NCI-H2029 treated with DMSO at 0.1 percent for 48 hours (cell line): ENCODE results near the gene SKIL.
A peak's percentile ranks its signal among the peaks of the same experiment; 100 is the strongest.

ENCODE experiments used
- DNase-seq: peaks from one replicate; lab custom pipeline; 2025; lab: John Stamatoyannopoulos, UW

Gene SKIL

GRCh38 chr3:170397685-170398084, 40.2 kb downstream of the SKIL start:
- DNase-seq, result no peak

DNA sequence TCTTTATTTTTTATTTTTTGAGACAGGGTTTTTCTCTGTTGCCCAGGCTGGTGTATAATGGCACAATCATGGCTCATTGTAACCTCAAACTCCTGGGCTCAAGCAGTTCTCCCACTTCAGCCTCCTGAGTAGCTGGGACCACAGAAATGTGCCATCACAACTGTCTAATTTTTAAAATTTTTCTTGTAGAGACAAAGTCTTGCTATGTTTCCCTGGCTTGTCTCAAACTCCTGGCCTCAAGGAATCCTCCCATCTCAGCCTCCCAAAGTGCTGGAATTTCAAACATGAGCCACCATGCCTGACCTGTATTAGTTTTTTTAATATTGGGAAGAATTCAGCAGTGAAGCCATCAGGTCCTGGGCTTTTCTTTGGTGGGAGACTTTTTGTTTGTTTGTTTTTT, 47.6 kb downstream of the SKIL start:
- DNase-seq, result no peak

DNA sequence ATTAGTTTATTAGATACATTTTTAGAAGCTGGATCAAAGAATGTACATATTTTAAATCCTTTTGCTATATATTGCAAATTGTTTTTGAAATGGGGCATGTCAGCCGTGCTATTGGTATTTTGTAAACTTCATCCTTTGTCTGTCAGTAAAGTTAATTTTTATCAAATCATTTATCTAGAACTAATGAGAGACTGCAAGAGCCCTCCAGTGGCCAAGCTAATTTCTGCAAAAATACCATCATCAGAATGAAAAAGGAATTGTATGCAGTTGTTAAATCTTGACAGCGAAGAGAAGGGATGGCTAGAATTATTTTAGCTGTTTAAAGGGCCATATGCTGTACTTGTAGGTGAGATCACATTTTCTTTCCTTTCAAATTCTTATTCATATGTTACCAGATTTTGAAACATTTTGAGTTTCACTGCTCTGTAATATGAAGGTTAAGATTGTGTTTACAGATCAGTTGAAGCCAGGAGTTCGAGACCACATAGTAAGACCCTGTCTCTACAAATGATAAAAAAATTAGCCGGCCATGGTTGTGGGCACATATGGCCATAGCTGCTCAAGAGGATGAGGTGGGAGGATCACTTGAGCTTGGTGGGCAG, 53.0 kb downstream of the SKIL start:
- DNase-seq, result no peak

- DNase-seq, result no peak
These were observed 55.8 kb downstream of the SKIL start for GRCh38 chr3:170413291-170413690.

DNA sequence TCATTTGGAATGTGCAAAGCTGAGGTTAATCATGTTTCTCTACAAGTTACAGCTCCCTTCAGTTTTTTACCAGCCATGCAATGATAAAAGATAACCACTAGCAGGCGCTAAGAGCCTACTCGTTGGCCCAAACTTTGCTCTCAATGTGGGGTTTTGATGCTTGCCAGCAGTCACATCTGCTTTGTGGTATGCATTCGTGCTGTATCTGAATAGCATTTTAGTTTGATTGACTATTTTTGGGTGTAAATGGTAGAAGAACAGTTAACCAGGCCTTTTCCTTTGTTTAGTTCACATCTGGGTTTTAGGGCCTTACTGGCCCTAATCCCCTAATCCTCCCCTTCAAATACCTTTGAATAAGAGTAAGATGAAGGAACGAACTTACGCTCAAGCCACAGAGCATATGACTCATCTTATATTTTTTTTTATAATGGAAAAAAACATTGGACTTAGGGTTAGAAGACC, 56.7 kb downstream of the SKIL start:
- peak; percentile 80 for DNase-seq

- no peak for DNase-seq
These were observed 59.6 kb downstream of the SKIL start for GRCh38 chr3:170417090-170417489.

DNA sequence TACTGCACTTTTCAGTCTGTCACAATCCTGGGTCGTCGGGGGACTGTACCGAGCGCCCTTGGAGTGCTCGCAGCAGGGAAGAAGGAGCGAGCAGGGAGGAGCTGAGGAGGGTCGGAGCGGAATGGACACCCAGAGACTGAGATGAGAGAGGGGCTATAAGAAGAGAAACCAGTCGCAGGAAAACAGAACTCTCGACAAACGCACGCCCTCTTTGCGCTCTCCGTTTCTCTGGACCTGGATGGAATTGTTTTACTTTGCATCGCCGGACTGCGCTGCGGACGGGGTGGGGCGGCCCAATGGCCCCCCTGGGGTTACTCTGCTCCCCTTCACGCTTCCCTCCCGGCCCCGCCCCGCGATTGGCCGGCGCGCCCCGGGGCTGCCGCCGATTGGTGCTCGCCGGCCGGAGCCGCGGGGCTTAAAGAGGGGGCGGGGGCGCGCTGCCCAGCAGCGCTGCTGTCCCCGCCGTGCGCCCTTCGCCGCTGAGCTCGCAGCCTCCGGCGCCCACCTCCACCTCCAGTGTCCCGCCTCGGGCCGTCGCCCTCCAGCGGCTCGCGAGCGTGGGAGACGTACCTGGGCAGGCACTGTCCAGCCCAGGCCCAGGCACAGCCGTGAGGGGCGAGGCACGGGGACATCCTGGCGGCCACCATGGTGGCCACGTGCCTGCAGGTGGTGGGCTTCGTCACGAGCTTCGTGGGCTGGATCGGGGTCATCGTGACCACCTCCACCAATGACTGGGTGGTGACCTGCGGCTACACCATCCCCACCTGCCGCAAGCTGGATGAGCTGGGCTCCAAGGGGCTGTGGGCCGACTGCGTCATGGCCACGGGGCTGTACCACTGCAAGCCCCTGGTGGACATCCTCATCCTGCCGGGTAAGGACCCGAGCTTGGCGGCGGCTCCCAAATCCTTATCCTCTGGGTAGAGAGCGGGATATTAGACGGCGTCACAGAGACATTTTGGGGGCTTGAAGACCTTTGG, 61.2 kb downstream of the SKIL start, which contains the start of gene CLDN11:
Gene CLDN11 (plus strand): TSS at position 447 of the 977 bp plus-strand sequence. CDS start 199 bp downstream, at position 646.
- no peak for DNase-seq

- no peak for DNase-seq
These were observed 62.1 kb downstream of the SKIL start for GRCh38 chr3:170419557-170420087.

- DNase-seq, result no peak
These were observed 62.8 kb downstream of the SKIL start for GRCh38 chr3:170420307-170420821.

DNA sequence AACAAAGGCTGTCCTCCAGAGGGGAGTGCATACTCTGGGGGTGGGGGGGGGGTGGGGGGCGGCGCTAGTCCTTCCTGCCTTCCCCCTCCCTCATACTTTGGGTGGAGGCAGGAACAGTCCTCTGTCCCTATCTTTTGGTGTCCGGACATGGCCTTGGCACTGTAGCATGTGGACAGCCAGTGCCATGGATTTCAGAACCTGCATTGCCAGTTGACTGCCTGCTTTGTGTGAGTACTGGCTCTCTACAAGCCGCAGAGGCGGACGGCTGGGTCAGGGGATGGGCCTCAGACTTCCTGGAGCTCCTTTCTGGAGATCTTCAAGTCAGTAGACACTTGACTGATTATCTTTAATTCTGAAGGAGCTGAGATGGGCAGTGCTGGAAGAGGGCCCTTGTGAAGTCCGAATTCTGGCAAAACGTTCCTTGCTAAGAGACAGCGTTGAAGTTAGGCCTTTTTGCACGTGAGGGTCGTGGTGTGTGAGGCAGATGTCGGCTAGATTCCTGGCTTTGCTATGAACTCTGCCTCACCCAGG, 63.7 kb downstream of the SKIL start:
- DNase-seq, result no peak

DNA sequence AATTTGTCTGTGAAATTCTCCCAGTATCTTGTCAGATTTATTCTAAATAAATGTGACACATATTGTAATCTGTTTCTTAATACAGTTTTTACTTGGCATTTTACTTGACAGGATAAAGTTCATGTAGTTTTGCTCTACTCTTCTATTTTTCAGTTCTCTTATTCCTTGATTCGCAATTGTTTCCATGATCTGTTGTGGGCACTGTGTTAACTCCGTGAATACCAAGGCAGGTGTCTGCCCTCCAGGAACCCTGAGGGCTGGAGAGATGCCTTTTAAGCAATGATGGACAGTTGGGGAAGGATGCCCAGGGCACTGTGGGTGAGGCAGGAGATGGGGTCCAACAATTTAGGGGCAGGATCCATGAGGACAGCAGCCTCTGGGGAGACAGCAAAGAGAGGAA, 64.2 kb downstream of the SKIL start:
- no peak for DNase-seq

GRCh38 chr3:170423001-170423615, 65.6 kb downstream of the SKIL start:
- no peak for DNase-seq

- DNase-seq, result no peak
These were observed 67.4 kb downstream of the SKIL start for GRCh38 chr3:170424879-170425278.

GRCh38 chr3:170425491-170426239, 68.2 kb downstream of the SKIL start:
- DNase-seq, result no peak

DNA sequence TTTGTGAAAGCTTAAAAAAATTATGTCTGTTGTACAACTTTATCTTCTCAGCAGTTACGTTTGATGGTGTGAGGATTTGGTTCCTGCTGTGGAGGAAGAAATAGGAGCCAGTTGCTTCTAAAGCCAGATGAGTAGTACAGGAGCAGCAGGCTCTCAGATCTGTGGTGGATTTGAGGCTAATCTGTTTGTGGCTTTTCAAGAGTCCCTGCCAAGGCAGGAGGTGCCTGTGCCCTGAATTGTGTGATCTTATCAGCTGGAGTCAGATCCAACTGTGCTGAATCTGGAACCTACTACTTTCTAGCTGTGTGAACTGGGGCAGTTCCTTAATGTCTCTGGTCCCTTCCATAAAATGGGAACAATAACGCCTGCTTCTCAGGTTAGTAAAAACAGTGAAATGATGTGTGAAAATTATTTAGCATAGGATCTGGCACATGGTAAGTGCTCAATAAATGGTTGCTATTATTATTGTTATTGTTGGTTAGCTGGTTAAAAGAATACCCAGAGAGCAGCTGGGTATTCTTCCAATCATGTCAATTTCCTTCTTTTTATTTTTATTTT, 68.8 kb downstream of the SKIL start:
- no peak for DNase-seq

GRCh38 chr3:170428095-170428494, 70.6 kb downstream of the SKIL start:
- no peak for DNase-seq

DNA sequence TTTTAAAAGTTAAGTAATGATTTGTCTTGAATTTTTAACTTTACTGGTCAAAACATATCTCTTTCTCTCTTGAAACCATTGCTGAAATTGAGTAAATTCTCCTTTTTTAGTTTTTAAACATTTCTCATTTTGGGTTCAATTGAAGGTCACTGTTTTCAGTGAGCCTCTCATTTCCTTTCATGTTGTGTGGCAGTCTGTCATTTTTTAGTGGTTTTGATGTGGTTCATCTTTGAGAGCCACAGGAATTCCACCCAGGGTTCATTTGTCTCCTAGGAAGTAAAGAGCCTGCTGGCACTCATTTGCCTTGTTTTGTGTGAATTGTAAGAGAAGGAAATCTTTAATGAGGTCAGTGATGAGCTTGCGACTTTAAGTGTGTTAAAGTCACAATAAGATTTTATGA, 71.5 kb downstream of the SKIL start:
- no peak for DNase-seq

GRCh38 chr3:170431054-170431453, 73.5 kb downstream of the SKIL start:
- no peak for DNase-seq

DNA sequence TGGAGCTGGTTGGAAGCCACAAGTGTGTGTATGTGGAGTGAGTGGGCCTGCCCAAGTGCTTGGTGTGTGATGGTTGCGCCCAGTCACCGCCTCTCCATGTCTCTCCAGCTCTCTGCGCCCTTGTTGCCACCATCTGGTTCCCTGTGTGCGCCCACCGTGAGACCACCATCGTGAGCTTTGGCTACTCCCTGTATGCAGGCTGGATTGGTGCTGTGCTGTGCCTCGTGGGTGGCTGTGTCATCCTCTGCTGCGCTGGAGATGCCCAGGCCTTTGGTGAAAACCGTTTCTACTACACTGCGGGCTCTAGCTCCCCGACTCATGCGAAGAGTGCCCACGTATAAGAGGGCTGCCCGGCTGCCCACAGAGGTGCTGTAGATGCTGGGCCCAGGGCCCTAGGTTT, 74.9 kb downstream of the SKIL start:
- no peak for DNase-seq

DNA sequence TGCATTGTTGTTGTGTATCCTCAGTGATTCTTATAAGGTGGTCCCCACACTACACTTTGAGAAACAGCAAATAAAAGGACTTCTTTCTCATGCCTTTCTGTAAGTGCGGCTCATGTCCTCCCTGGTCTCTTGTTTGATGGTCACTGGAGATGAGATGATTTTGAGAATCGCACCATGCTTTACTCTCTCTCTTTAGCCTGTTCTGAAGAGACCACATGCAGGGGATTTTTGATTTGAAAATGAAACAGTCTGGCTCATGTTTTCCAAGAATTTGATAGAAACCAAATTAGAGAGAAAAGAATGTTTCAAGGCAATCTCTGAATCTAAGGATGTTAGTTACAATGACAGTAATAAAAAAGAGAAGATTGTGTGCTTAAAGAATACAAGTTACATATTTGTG, 79.2 kb downstream of the SKIL start:
- no peak for DNase-seq

DNA sequence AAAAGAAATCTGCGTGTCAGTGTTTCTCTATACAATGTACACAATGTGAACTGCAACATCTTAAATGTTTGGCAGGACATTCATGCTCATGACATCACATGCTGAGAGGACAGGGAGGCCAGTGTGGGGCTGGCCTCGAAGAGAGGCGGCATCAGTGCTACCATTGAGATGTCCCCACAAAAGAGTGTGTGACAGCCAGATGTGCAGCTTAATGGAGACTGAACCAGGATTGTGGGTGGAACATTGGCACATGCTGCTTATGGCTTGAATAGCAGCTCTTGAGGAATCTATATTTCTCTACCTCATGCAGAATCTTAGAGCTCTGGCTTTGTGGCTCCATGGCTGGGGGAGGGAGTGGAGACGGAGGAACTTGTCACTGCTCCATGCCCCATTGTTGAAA, 79.7 kb downstream of the SKIL start:
- DNase-seq, result no peak
